ENCODE measurements around the gene ACTN2. TPM values are rescaled to one million over a fixed set of nuclear protein-coding genes. Genes with fewer than 3 reads are reported as not detected.
A peak's percentile ranks its signal among the peaks of the same experiment; 100 is the strongest.

ACTN2 gene
- total RNA-seq, 2 experiments from 2014 or later = 0.11 to 0.18 TPM

- ChIA-PET POLR2A (no interaction called here), CTCF (interaction anchor here (1.4 to 3.0 kb wide), 3 partner anchors 11 to 114 kb away, joined by 3 to 24 read pairs (median 8); no protein-coding TSS in a partner anchor)
- ATAC-seq = no peak
- DNase-seq = no peak
- no peak overlapping the region for H3K27ac Mint-ChIP-seq
- H3K4me1 Mint-ChIP-seq (ENCODE audit: low read depth) = no peaks in the 10 kb centered on the region
- H3K36me3 Mint-ChIP-seq (ENCODE audit: low read depth) = no peaks in the 10 kb centered on the region
- intact Hi-C loops (cut with micrococcal nuclease) = loop anchor here (10.0 kb wide), 1 partner anchor 627 kb away; no protein-coding TSS in a partner anchor
- no peaks in the 10 kb centered on the region for H3K27me3 Mint-ChIP-seq
- no peak for TF ChIP-seq CTCF (IDR thresholded peaks at IDR 0.05)
- H3K9me3 Mint-ChIP-seq = no peaks in the 10 kb centered on the region
- no peak overlapping the region for H3K4me3 Mint-ChIP-seq
These were observed 71.3 kb downstream of the ACTN2 start for GRCh38 chr1:236757640-236758039.

DNA sequence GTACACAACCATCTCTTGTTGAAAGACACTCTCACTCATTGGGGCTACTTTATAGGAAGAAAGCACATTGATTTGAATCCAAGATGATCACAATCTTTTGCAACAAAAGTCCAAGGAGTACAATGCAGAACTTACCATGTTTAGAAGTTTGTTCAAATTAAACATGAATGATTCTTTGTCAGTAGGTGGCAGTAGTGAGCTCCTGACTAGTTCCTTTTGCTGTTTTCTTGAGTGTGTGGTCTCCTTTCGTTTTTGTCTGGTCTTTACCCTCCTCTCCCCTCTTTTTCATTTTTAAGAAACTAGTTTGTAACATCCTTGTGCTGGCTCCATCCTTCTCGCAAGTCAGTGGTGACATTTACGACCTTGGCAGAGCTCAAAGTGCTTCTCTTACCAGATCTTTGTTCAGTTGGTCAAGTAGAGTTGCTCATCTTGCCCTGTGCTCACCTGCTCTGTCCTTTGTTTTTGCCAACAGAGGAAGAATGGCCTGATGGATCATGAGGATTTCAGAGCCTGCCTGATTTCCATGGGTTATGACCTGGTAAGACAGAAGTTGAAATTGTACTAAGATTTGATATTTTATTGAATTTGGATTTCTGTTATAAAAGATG is 73.1 kb downstream of the ACTN2 start:
- POLR2A ChIA-PET = no interaction called here

DNA sequence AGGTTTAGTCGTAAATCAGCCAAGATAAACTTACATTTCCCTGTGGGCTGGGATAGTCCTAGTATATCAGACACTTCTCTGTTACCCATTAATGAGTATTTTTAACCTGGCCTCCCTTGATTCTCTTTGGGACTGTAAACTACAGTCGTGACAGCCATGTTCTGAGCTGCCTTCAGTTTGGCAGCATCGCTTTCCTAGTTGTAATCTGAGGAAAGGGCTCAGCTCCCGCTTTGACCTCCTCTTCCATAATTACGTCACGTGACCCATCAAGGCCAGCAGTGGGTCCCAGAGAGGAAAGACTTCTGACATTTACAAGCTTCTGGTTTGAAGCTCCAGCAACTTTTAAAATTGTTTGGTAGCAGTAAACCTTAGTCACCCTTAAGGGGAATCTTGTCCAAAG is 74.2 kb downstream of the ACTN2 start:
- DNase-seq = no peak
- Mint-ChIP-seq H3K9me3 (no peaks in the 10 kb centered on the region), H3K4me3 (no peak overlapping the region), H3K4me1 (ENCODE audit: low read depth) (no peaks in the 10 kb centered on the region), H3K27ac (no peak overlapping the region), H3K36me3 (ENCODE audit: low read depth) (no peaks in the 10 kb centered on the region), H3K27me3 (peaks cover 2% of the 10 kb centered on the region)
- ChIA-PET CTCF (interaction anchor here (1.4 to 3.0 kb wide), 7 partner anchors 8 to 626 kb away, joined by 3 to 26 read pairs (median 9); no protein-coding TSS in a partner anchor), POLR2A (no interaction called here)
- no peak for TF ChIP-seq CTCF (IDR thresholded peaks at IDR 0.05)
- intact Hi-C loops (cut with micrococcal nuclease) = loop anchor here (5.0 kb wide), 1 partner anchor 107 kb away; no protein-coding TSS in a partner anchor
- ATAC-seq = no peak

More for the DNA sequence above, 73.1 kb downstream of the ACTN2 start:
- TF ChIP-seq CTCF (IDR thresholded peaks at IDR 0.05) = peak; percentile 88
- Mint-ChIP-seq H3K4me1 (ENCODE audit: low read depth) (no peaks in the 10 kb centered on the region), H3K4me3 (no peak overlapping the region), H3K9me3 (no peaks in the 10 kb centered on the region), H3K36me3 (ENCODE audit: low read depth) (no peaks in the 10 kb centered on the region), H3K27me3 (no peaks in the 10 kb centered on the region), H3K27ac (no peak overlapping the region)
- DNase-seq (peak; percentile 7), ATAC-seq (peak; percentile 64)
- CTCF ChIA-PET = interaction anchor here (0.9 to 3.0 kb wide), 36 partner anchors 9 to 803 kb away, joined by 3 to 26 read pairs (median 4); no protein-coding TSS in a partner anchor
- intact Hi-C loops (cut with micrococcal nuclease) = loop anchor here (10.0 kb wide), 1 partner anchor 625 kb away; no protein-coding TSS in a partner anchor

DNA sequence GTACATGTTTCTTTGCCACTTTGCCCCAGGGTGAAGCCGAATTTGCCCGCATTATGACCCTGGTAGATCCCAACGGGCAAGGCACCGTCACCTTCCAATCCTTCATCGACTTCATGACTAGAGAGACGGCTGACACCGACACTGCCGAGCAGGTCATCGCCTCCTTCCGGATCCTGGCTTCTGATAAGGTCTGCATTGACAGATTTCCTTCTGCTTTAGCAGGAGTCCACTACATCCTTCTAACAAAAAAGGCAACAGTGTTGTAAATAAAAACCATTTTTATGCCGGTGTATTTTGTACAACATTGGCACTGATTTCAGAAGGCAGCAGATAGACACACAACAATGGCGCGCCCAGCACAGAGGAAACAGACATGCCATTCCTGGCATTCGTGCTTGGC is 74.7 kb downstream of the ACTN2 start:
- no peak overlapping the region for H3K4me3 Mint-ChIP-seq
- H3K27ac Mint-ChIP-seq = no peak overlapping the region
- H3K9me3 Mint-ChIP-seq = no peaks in the 10 kb centered on the region
- no peaks in the 10 kb centered on the region for H3K4me1 Mint-ChIP-seq (ENCODE audit: low read depth)
- peaks cover 2% of the 10 kb centered on the region for H3K27me3 Mint-ChIP-seq
- no peak for TF ChIP-seq CTCF (IDR thresholded peaks at IDR 0.05)
- intact Hi-C loops (cut with micrococcal nuclease) = loop anchor here (5.0 kb wide), 1 partner anchor 106 kb away; no protein-coding TSS in a partner anchor
- ATAC-seq (no peak), DNase-seq (no peak)
- CTCF ChIA-PET = interaction anchor here (1.4 to 2.9 kb wide), 4 partner anchors 11 to 626 kb away, joined by 3 to 26 read pairs (median 12); no protein-coding TSS in a partner anchor
- H3K36me3 Mint-ChIP-seq (ENCODE audit: low read depth) = no peaks in the 10 kb centered on the region
- POLR2A ChIA-PET = no interaction called here
